Measurements from ENCODE around the gene KCNMA1.
"Not testable (repeated sequence)": the region's sequence is repeated elsewhere in the genome, so short reads cannot be mapped to it uniquely, and the experiment has no call there.

The KCNMA1 gene

GRCh38 chr10:77604941-77605351 is 32.7 kb downstream of the KCNMA1 start:
- DNase-seq (ENCODE audit: low read depth in 2 of 2) = no peak

- DNase-seq (ENCODE audit: low read depth in 2 of 2) = no peak
These were observed 33.5 kb downstream of the KCNMA1 start for GRCh38 chr10:77604063-77604462.

GRCh38 chr10:77603534-77603927 is 34.1 kb downstream of the KCNMA1 start:
- no peak for DNase-seq (ENCODE audit: low read depth in 2 of 2)

- DNase-seq (ENCODE audit: low read depth in 2 of 2) = no peak
These were observed 34.6 kb downstream of the KCNMA1 start for GRCh38 chr10:77602913-77603533.

GRCh38 chr10:77602231-77602912 is 35.2 kb downstream of the KCNMA1 start:
- DNase-seq (ENCODE audit: low read depth in 2 of 2) = no peak

GRCh38 chr10:77601488-77601887 is 36.1 kb downstream of the KCNMA1 start:
- no peak for DNase-seq (ENCODE audit: low read depth in 2 of 2)

GRCh38 chr10:77600640-77601039 is 37.0 kb downstream of the KCNMA1 start:
- no peak for DNase-seq (ENCODE audit: low read depth in 2 of 2)

GRCh38 chr10:77599651-77600050 is 38.0 kb downstream of the KCNMA1 start:
- DNase-seq (ENCODE audit: low read depth in 2 of 2) = no peak

- DNase-seq (ENCODE audit: low read depth in 2 of 2) = no peak
These were observed 39.0 kb downstream of the KCNMA1 start for GRCh38 chr10:77598606-77599005.

- no peak for DNase-seq (ENCODE audit: low read depth in 2 of 2)
These were observed 40.0 kb downstream of the KCNMA1 start for GRCh38 chr10:77597560-77597959.

GRCh38 chr10:77594471-77594783 is 43.2 kb downstream of the KCNMA1 start:
- DNase-seq (ENCODE audit: low read depth in 2 of 2) = no peak

- no peak for DNase-seq (ENCODE audit: low read depth in 2 of 2)
These were observed 43.7 kb downstream of the KCNMA1 start for GRCh38 chr10:77593771-77594470.

GRCh38 chr10:77592946-77593636 is 44.5 kb downstream of the KCNMA1 start:
- DNase-seq (ENCODE audit: low read depth in 2 of 2) = no peak

GRCh38 chr10:77592510-77592909 is 45.1 kb downstream of the KCNMA1 start:
- DNase-seq (ENCODE audit: low read depth in 2 of 2) = no peak

- DNase-seq (ENCODE audit: low read depth in 2 of 2) = no peak
These were observed 46.2 kb downstream of the KCNMA1 start for GRCh38 chr10:77591238-77591880.

GRCh38 chr10:77590344-77591237 is 47.0 kb downstream of the KCNMA1 start:
- no peak for DNase-seq (ENCODE audit: low read depth in 2 of 2)

GRCh38 chr10:77589703-77590102 is 47.9 kb downstream of the KCNMA1 start:
- not testable (repeated sequence) for DNase-seq (ENCODE audit: low read depth in 2 of 2)

- DNase-seq (ENCODE audit: low read depth in 2 of 2) = no peak
These were observed 48.7 kb downstream of the KCNMA1 start for GRCh38 chr10:77588886-77589285.

- DNase-seq (ENCODE audit: low read depth in 2 of 2) = no peak
These were observed 50.2 kb downstream of the KCNMA1 start for GRCh38 chr10:77587416-77587790.

GRCh38 chr10:77586719-77587415 is 50.7 kb downstream of the KCNMA1 start:
- DNase-seq (ENCODE audit: low read depth in 2 of 2) = no peak

Measured in stimulated activated CD8-positive, alpha-beta memory T cell treated with anti-CD3 and anti-CD28 coated beads, Interleukin-2, amount 100 ng/mL, for 48 hours (primary cell).